Neural cell (in vitro differentiated cells): Measurements from ENCODE around the gene FCHSD2. TPM values are rescaled to one million over a fixed set of nuclear protein-coding genes. Genes with fewer than 3 reads are reported as not detected.

ENCODE experiments used
- H2AFZ ChIP-seq: fragments of 200-600, 300-800 bp; sonication (generic), shearing (Covaris generic); 2 replicates; pipeline ENCODE4 v1.6.0; 2014; ENCODE audit warnings: low read depth, mild to moderate bottlenecking, antibody characterized with exemption, low read length, moderate library complexity
- H3F3A ChIP-seq: fragments of 200-600 bp; shearing (Covaris generic); 2 replicates; pipeline ENCODE4 v1.6.1; 2016; ENCODE audit warnings: mild to moderate bottlenecking, moderate library complexity, mixed read lengths, antibody characterized with exemption, low read length; ENCODE audit not compliant: insufficient read depth, poor library complexity, severe bottlenecking
- H3K27ac ChIP-seq: fragments of 200-600, 300-800 bp; sonication (generic), shearing (Covaris generic); 2 replicates; pipeline ENCODE4 v1.5.1; 2014; ENCODE audit warnings: mild to moderate bottlenecking, low read length, moderate library complexity
- H3K27me3 ChIP-seq: fragments of 300-800, 200-600 bp; sonication (generic), shearing (Covaris generic); 2 replicates; pipeline ENCODE4 v1.6.0; 2014; ENCODE audit warnings: mild to moderate bottlenecking, low read depth, low read length, moderate library complexity; ENCODE audit not compliant: insufficient read depth
- H3K36me3 ChIP-seq: fragments of 300-800, 200-600 bp; sonication (generic), shearing (Covaris generic); 2 replicates; pipeline ENCODE4 v1.5.1; 2014; ENCODE audit warnings: mild to moderate bottlenecking, antibody characterized with exemption, low read length, moderate library complexity; ENCODE audit not compliant: insufficient read depth
- H3K4me2 ChIP-seq: fragments of 300-800, 200-600 bp; sonication (generic), shearing (Covaris generic); 2 replicates; pipeline ENCODE4 v1.6.0; 2014; ENCODE audit warnings: mild to moderate bottlenecking, low read length
- H3K4me3 ChIP-seq: fragments of 300-800, 200-600 bp; sonication (generic), shearing (Covaris generic); 2 replicates; pipeline ENCODE4 v1.5.1; 2014; ENCODE audit warnings: mild to moderate bottlenecking, low read length, moderate library complexity
- H3K79me2 ChIP-seq: fragments of 200-600 bp; shearing (Covaris generic); replicated peaks from 2 replicates; pipeline ENCODE4 v1.6.0; 2014; ENCODE audit warnings: mild to moderate bottlenecking, low read length, moderate library complexity; ENCODE audit not compliant: insufficient read depth
- H3K9ac ChIP-seq: fragments of 300-800, 200-600 bp; sonication (generic), shearing (Covaris generic); 2 replicates; pipeline ENCODE4 v1.6.1; 2016; ENCODE audit warnings: mild to moderate bottlenecking, low read length, mixed read lengths
- H3K9me2 ChIP-seq: fragments of 200-600 bp; shearing (Covaris generic); 2 replicates; pipeline ENCODE4 v1.6.1; 2016; ENCODE audit warnings: mild to moderate bottlenecking, low read length, mixed read lengths; ENCODE audit not compliant: insufficient read depth
- H3K9me3 ChIP-seq: fragments of 200-600, 300-800 bp; sonication (generic), shearing (Covaris generic); 2 replicates; pipeline ENCODE4 v1.6.1; 2016; ENCODE audit warnings: mild to moderate bottlenecking, mixed run types, low read length, moderate library complexity, mixed read lengths
- H4K20me1 ChIP-seq: fragments of 200-600 bp; shearing (Covaris generic); 2 replicates; pipeline ENCODE4 v1.6.1; 2016; ENCODE audit warnings: mild to moderate bottlenecking, mixed run types; ENCODE audit not compliant: insufficient read depth
- CTCF ChIP-seq: fragments of 450-650 bp; IDR thresholded peaks from 2 replicates; pipeline ENCODE4 v1.5.1; 2014; ENCODE audit warnings: antibody characterized with exemption, mild to moderate bottlenecking, moderate library complexity; ENCODE audit not compliant: poor library complexity, severe bottlenecking
- EP300 ChIP-seq: fragments of 450-650 bp; conservative IDR thresholded peaks from 2 replicates; pipeline ENCODE4 v1.6.1; 2014; ENCODE audit warnings: antibody characterized with exemption, mild to moderate bottlenecking, moderate library complexity; ENCODE audit not compliant: poor library complexity, severe bottlenecking
- EZH2 ChIP-seq: fragments of 200-600, 300-800 bp; shearing (Covaris generic), sonication (generic); IDR thresholded peaks from 2 replicates; pipeline ENCODE4 v1.6.1; 2014; ENCODE audit warnings: antibody characterized with exemption, low read length, borderline replicate concordance, mild to moderate bottlenecking; ENCODE audit not compliant: insufficient read depth, poor library complexity, severe bottlenecking
- MXI1 ChIP-seq: fragments of 450-650 bp; conservative IDR thresholded peaks from 2 replicates; pipeline ENCODE4 v1.6.1; 2014; ENCODE audit warnings: antibody characterized with exemption, mild to moderate bottlenecking; ENCODE audit not compliant: poor library complexity, severe bottlenecking
- POLR2AphosphoS5 ChIP-seq: IDR thresholded peaks from 2 replicates; pipeline ENCODE4 v1.6.1; 2012
- RAD21 ChIP-seq: fragments of 450-650 bp; conservative IDR thresholded peaks from 2 replicates; pipeline ENCODE4 v1.6.1; 2014; ENCODE audit warnings: antibody characterized with exemption, mild to moderate bottlenecking, moderate library complexity
- SMC3 ChIP-seq: fragments of 450-650 bp; conservative IDR thresholded peaks from 2 replicates; pipeline ENCODE4 v1.6.1; 2014; ENCODE audit warnings: antibody characterized with exemption, mild to moderate bottlenecking, moderate library complexity; ENCODE audit not compliant: poor library complexity
- TAF1 ChIP-seq: IDR thresholded peaks from 2 replicates; pipeline ENCODE4 v1.6.1; 2012; ENCODE audit warnings: low read depth
- polyA plus RNA-seq: library from polyadenylated mRNA; depleted of rRNA; stranded (reverse); fragments of >200 nt; gene quantifications from 2 replicates; pipeline ENCODE4 v1.2.3, GENCODE V29; 2014
- TF ChIP-seq, protein P1 (sequence below): IDR thresholded peaks from 2 replicates; pipeline ENCODE4 v1.6.1; 2012; ENCODE audit warnings: borderline replicate concordance

FCHSD2 gene
- polyA plus RNA-seq, 1 donor from 2014 or later = 40.8 TPM

GRCh38 chr11:72897506-72897905 is 244.6 kb downstream of the FCHSD2 start:
- Histone ChIP-seq H3K9me3 (no peaks in the 10 kb centered on the region), H3K27ac (no peak overlapping the region), H3F3A (no peaks in the 10 kb centered on the region), H3K9ac (no peak overlapping the region), H3K4me2 (no peak overlapping the region), H3K36me3 (no peaks in the 10 kb centered on the region), H4K20me1 (no peaks in the 10 kb centered on the region), H2AFZ (no peak overlapping the region), H3K4me3 (no peak overlapping the region), H3K79me2 (no peaks in the 10 kb centered on the region), H3K27me3 (no peaks in the 10 kb centered on the region), H3K9me2 (no peaks in the 10 kb centered on the region)
- TF ChIP-seq RAD21 (no peak), EP300 (no peak), SMC3 (no peak), CTCF (no peak), POLR2AphosphoS5 (no peak), TAF1 (no peak), EZH2 (no peak), MXI1 (no peak)
- TF ChIP-seq, protein P1, sequence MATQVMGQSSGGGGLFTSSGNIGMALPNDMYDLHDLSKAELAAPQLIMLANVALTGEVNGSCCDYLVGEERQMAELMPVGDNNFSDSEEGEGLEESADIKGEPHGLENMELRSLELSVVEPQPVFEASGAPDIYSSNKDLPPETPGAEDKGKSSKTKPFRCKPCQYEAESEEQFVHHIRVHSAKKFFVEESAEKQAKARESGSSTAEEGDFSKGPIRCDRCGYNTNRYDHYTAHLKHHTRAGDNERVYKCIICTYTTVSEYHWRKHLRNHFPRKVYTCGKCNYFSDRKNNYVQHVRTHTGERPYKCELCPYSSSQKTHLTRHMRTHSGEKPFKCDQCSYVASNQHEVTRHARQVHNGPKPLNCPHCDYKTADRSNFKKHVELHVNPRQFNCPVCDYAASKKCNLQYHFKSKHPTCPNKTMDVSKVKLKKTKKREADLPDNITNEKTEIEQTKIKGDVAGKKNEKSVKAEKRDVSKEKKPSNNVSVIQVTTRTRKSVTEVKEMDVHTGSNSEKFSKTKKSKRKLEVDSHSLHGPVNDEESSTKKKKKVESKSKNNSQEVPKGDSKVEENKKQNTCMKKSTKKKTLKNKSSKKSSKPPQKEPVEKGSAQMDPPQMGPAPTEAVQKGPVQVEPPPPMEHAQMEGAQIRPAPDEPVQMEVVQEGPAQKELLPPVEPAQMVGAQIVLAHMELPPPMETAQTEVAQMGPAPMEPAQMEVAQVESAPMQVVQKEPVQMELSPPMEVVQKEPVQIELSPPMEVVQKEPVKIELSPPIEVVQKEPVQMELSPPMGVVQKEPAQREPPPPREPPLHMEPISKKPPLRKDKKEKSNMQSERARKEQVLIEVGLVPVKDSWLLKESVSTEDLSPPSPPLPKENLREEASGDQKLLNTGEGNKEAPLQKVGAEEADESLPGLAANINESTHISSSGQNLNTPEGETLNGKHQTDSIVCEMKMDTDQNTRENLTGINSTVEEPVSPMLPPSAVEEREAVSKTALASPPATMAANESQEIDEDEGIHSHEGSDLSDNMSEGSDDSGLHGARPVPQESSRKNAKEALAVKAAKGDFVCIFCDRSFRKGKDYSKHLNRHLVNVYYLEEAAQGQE = no peak

GRCh38 chr11:72896431-72896830 is 245.7 kb downstream of the FCHSD2 start:
- TF ChIP-seq CTCF (no peak), EZH2 (no peak), SMC3 (no peak), RAD21 (no peak), MXI1 (no peak), POLR2AphosphoS5 (no peak), TAF1 (no peak), EP300 (no peak)
- TF ChIP-seq, protein P1 = no peak
- H3K9me3 ChIP-seq = no peaks in the 10 kb centered on the region
- H3K27me3 ChIP-seq = no peaks in the 10 kb centered on the region
- H3K9ac ChIP-seq = no peak overlapping the region
- no peaks in the 10 kb centered on the region for H3F3A ChIP-seq
- no peaks in the 10 kb centered on the region for H3K79me2 ChIP-seq
- H3K36me3 ChIP-seq = no peaks in the 10 kb centered on the region
- H3K4me3 ChIP-seq = no peak overlapping the region
- no peaks in the 10 kb centered on the region for H4K20me1 ChIP-seq
- no peak overlapping the region for H2AFZ ChIP-seq
- no peak overlapping the region for H3K4me2 ChIP-seq
- H3K27ac ChIP-seq = no peak overlapping the region
- no peaks in the 10 kb centered on the region for H3K9me2 ChIP-seq
